OCI-LY1 (cell line): ENCODE results near the gene EFS.

Experiments
- H2AFZ ChIP-seq: fragments of 200-600 bp; sonication (generic), shearing (Covaris generic); 2 replicates; pipeline ENCODE4 v1.6.0; 2014; ENCODE audit warnings: antibody characterized with exemption, mild to moderate bottlenecking, low read length
- H3F3A ChIP-seq: fragments of 200-600 bp; sonication (generic), shearing (Covaris generic); 2 replicates; pipeline ENCODE4 v1.6.0; 2014; ENCODE audit warnings: mild to moderate bottlenecking, antibody characterized with exemption, low read length, moderate library complexity; ENCODE audit not compliant: insufficient read depth
- H3K27ac ChIP-seq: fragments of 200-600 bp; sonication (generic); 2 replicates; pipeline ENCODE4 v1.5.1; 2014; ENCODE audit warnings: low read length, mixed run types, mild to moderate bottlenecking, low read depth; ENCODE audit not compliant: poor library complexity, severe bottlenecking
- H3K27me3 ChIP-seq: fragments of 200-600 bp; sonication (generic); 2 replicates; pipeline ENCODE4 v1.6.0; 2014; ENCODE audit warnings: antibody characterized with exemption, mild to moderate bottlenecking, low read length, moderate library complexity; ENCODE audit not compliant: insufficient read depth
- H3K36me3 ChIP-seq: fragments of 200-600 bp; sonication (generic); 2 replicates; pipeline ENCODE4 v1.6.1; 2014; ENCODE audit warnings: mild to moderate bottlenecking, antibody characterized with exemption, low read length, moderate library complexity, mixed read lengths; ENCODE audit not compliant: insufficient read depth
- H3K4me1 ChIP-seq: fragments of 200-600 bp; sonication (generic); 2 replicates; pipeline ENCODE4 v1.5.1; 2014; ENCODE audit warnings: mild to moderate bottlenecking, low read length, moderate library complexity; ENCODE audit not compliant: insufficient read depth, severe bottlenecking
- H3K4me2 ChIP-seq: fragments of 200-600 bp; sonication (generic), shearing (Covaris generic); 2 replicates; pipeline ENCODE4 v1.6.1; 2014; ENCODE audit warnings: low read length
- H3K4me3 ChIP-seq: fragments of 200-600 bp; sonication (generic); 2 replicates; pipeline ENCODE4 v1.5.1; 2014; ENCODE audit warnings: low read length, low read depth, mild to moderate bottlenecking, mixed read lengths; ENCODE audit not compliant: poor library complexity, severe bottlenecking
- H3K79me2 ChIP-seq: fragments of 200-600 bp; shearing (Covaris generic); 2 replicates; pipeline ENCODE4 v1.6.1; 2016; ENCODE audit warnings: mixed run types, low read length, mixed read lengths; ENCODE audit not compliant: insufficient read depth
- H3K9ac ChIP-seq: fragments of 200-600 bp; sonication (generic), shearing (Covaris generic); 2 replicates; pipeline ENCODE4 v1.6.1; 2014; ENCODE audit warnings: mild to moderate bottlenecking, low read length, mixed read lengths
- H3K9me2 ChIP-seq: fragments of 200-600 bp; sonication (generic), shearing (Covaris generic); 2 replicates; pipeline ENCODE4 v1.6.1; 2014; ENCODE audit warnings: low read depth, mild to moderate bottlenecking, low read length, mixed read lengths
- H3K9me3 ChIP-seq: fragments of 200-600 bp; shearing (Covaris generic); 2 replicates; pipeline ENCODE4 v1.6.1; 2014; ENCODE audit warnings: low read length, mixed read lengths
- H4K20me1 ChIP-seq: fragments of 200-600 bp; sonication (generic), shearing (Covaris generic); 2 replicates; pipeline ENCODE4 v1.6.0; 2016; ENCODE audit warnings: mild to moderate bottlenecking, low read length; ENCODE audit not compliant: insufficient read depth
- CTCF ChIP-seq: fragments of 200-600 bp; sonication (generic), shearing (Covaris generic); IDR thresholded peaks from 2 replicates; pipeline ENCODE4 v1.5.1; 2017; ENCODE audit warnings: mild to moderate bottlenecking, antibody characterized with exemption, low read length, moderate library complexity, mixed read lengths
- EZH2 ChIP-seq: fragments of 200-600 bp; sonication (generic), shearing (Covaris generic); IDR thresholded peaks from 2 replicates; pipeline ENCODE4 v1.8.0; 2017; ENCODE audit warnings: borderline replicate concordance, mixed run types, mild to moderate bottlenecking, antibody characterized with exemption, low read length, moderate library complexity, mixed read lengths

Gene EFS

GRCh38 chr14:23373041-23373440, 8.1 kb upstream of the EFS start:
- Histone ChIP-seq H3K4me1 (no peaks in the 10 kb centered on the region), H3K79me2 (no peaks in the 10 kb centered on the region), H3K27ac (no peak overlapping the region), H4K20me1 (no peaks in the 10 kb centered on the region), H3K4me3 (no peak overlapping the region), H3K9me3 (no peaks in the 10 kb centered on the region), H3K4me2 (no peak overlapping the region), H3K36me3 (no peaks in the 10 kb centered on the region), H2AFZ (no peak overlapping the region), H3F3A (no peaks in the 10 kb centered on the region), H3K27me3 (no peaks in the 10 kb centered on the region; the same call in 1 of the 2 replicates), H3K9me2 (no peaks in the 10 kb centered on the region), H3K9ac (no peak overlapping the region)
- TF ChIP-seq EZH2 (no peak), CTCF (no peak)

GRCh38 chr14:23372509-23372908, 7.5 kb upstream of the EFS start, which contains the start of gene IL25:
IL25 (plus strand) TSS chr14:23372809.
- TF ChIP-seq EZH2 (no peak), CTCF (no peak)
- Histone ChIP-seq H3K27ac (no peak within 1 kb of the TSS), H3K9me3 (no peaks in the 10 kb centered on the region), H2AFZ (no peak within 1 kb of the TSS), H3K9me2 (no peaks in the 10 kb centered on the region), H3K27me3 (no peaks in the 10 kb centered on the region; the same call in 1 of the 2 replicates), H3K4me1 (no peaks in the 10 kb centered on the region), H3K4me2 (no peak within 1 kb of the TSS), H3K4me3 (no peak within 1 kb of the TSS), H3K36me3 (no peaks in the 10 kb centered on the region), H3K9ac (no peak within 1 kb of the TSS), H3F3A (no peaks in the 10 kb centered on the region), H3K79me2 (no peaks in the 10 kb centered on the region), H4K20me1 (no peaks in the 10 kb centered on the region)

- TF ChIP-seq EZH2, result no peak
- TF ChIP-seq CTCF, result no peak
- H3K9ac ChIP-seq, result no peak overlapping the region
- no peak overlapping the region for H2AFZ ChIP-seq
- no peak overlapping the region for H3K27ac ChIP-seq
- no peaks in the 10 kb centered on the region for H3K36me3 ChIP-seq
- no peaks in the 10 kb centered on the region for H3K9me3 ChIP-seq
- no peaks in the 10 kb centered on the region for H3K9me2 ChIP-seq
- H4K20me1 ChIP-seq, result no peaks in the 10 kb centered on the region
- no peak overlapping the region for H3K4me2 ChIP-seq
- no peak overlapping the region for H3K4me3 ChIP-seq
- no peaks in the 10 kb centered on the region for H3K79me2 ChIP-seq
- no peaks in the 10 kb centered on the region for H3K27me3 ChIP-seq
- no peaks in the 10 kb centered on the region for H3K4me1 ChIP-seq
- H3F3A ChIP-seq, result no peaks in the 10 kb centered on the region
Measured at GRCh38 chr14:23371865-23372264, 6.9 kb upstream of the EFS start.
